OCI-LY3 (cell line): ENCODE results near the gene SLC24A4.

Source experiments
- EZH2phosphoT487 ChIP-seq: fragments of 200-600 bp; shearing (Covaris generic); IDR thresholded peaks from 2 replicates; pipeline ENCODE4 v1.6.1; 2018; ENCODE audit warnings: antibody characterized with exemption, mixed run types, low read depth
- TF ChIP-seq, protein P1 (sequence below): fragments of 200-600, 300-600 bp; sonication (generic); IDR thresholded peaks from 2 replicates; pipeline ENCODE4 v1.5.1; 2014; ENCODE audit warnings: antibody characterized with exemption, low read length, low read depth

DNA sequence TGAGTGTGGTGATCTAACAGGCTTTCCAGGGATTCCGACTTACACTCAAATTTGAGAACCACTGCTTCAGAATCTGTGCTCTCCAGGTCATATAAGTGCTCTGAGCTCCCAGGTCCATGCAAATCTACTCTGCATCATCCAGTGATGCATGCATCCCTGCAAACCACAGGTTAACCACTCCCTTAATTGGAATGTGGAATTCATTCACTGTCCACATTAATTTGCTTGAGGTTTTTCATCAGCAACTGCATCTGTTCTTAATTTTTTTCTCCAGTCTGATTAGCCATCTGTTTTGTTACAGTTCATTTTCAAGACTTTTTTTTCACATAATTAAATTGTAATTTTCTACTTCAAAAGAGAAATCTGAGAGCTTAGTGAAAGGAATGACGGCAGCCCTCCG lies 147.2 kb downstream of the SLC24A4 start:
- TF ChIP-seq, protein P1, sequence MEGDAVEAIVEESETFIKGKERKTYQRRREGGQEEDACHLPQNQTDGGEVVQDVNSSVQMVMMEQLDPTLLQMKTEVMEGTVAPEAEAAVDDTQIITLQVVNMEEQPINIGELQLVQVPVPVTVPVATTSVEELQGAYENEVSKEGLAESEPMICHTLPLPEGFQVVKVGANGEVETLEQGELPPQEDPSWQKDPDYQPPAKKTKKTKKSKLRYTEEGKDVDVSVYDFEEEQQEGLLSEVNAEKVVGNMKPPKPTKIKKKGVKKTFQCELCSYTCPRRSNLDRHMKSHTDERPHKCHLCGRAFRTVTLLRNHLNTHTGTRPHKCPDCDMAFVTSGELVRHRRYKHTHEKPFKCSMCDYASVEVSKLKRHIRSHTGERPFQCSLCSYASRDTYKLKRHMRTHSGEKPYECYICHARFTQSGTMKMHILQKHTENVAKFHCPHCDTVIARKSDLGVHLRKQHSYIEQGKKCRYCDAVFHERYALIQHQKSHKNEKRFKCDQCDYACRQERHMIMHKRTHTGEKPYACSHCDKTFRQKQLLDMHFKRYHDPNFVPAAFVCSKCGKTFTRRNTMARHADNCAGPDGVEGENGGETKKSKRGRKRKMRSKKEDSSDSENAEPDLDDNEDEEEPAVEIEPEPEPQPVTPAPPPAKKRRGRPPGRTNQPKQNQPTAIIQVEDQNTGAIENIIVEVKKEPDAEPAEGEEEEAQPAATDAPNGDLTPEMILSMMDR, result no peak
- no peak for TF ChIP-seq EZH2phosphoT487
